HEK293T (cell line): ENCODE results near the gene CKLF.

Experiments
- ARNT ChIP-seq: fragments of 450-650 bp; IDR thresholded peaks from 2 replicates; pipeline ENCODE4 v1.6.1; 2017; ENCODE audit warnings: mild to moderate bottlenecking
- BHLHE40 ChIP-seq: fragments of 450-650 bp; IDR thresholded peaks from 2 replicates; pipeline ENCODE4 v1.6.1; 2016; ENCODE audit warnings: mild to moderate bottlenecking, moderate library complexity, borderline replicate concordance
- FOXA1 ChIP-seq: fragments of 450-650 bp; IDR thresholded peaks from 2 replicates; pipeline ENCODE4 v1.6.1; 2016; ENCODE audit warnings: mild to moderate bottlenecking
- FOXM1 ChIP-seq: fragments of 450-650 bp; IDR thresholded peaks from 2 replicates; pipeline ENCODE4 v1.6.1; 2017; ENCODE audit warnings: mild to moderate bottlenecking, borderline replicate concordance
- HDGF ChIP-seq: fragments of 450-650 bp; IDR thresholded peaks from 2 replicates; pipeline ENCODE4 v1.6.1; 2017; ENCODE audit warnings: antibody characterized with exemption, borderline replicate concordance
- L3MBTL2 ChIP-seq: fragments of 450-650 bp; conservative IDR thresholded peaks from 2 replicates; pipeline ENCODE4 v1.6.1; 2016; ENCODE audit warnings: mild to moderate bottlenecking
- NFRKB ChIP-seq: fragments of 450-650 bp; IDR thresholded peaks from 2 replicates; pipeline ENCODE4 v1.6.1; 2016; ENCODE audit warnings: mild to moderate bottlenecking, moderate library complexity
- SP1 ChIP-seq: fragments of 450-650 bp; IDR thresholded peaks from 2 replicates; pipeline ENCODE4 v1.6.1; 2017
- SUZ12 ChIP-seq: fragments of 450-650 bp; IDR thresholded peaks from 2 replicates; pipeline ENCODE4 v1.6.1; 2016; ENCODE audit warnings: mild to moderate bottlenecking
- TARDBP ChIP-seq: fragments of 450-650 bp; IDR thresholded peaks from 2 replicates; pipeline ENCODE4 v1.6.1; 2016

DNA sequence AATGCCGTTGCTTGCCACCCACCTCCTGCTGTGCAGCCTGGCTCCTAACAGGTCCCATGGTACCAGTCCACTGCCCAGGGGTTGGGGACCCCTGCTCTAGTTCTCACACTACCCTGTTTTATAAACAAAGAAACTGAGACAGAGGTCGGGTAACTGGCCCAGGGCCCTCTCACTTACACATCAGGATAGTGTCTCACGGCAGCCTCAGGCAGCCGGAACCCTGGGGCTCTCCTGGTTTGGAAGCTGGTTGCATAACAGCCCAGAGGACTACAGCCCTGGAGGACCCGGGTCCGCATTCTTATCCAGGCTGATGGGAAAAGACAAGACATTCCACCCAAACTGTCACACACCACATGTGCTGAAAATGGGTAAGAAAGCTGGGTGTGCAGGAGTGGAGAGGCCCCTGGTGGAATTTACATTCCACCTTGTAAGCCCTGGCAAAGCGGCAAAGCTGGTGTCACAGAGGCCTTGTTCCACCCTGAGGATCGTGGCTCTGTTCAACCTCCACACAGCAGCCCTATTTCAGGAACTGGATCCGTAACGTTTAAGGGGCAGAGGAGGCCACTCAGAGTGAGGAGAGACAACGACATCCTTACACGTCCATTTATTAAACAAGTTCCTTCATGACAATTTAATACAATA, 61.9 kb downstream of the CKLF start:
- TF ChIP-seq ARNT (no peak), SUZ12 (no peak), FOXM1 (no peak), TARDBP (no peak), BHLHE40 (no peak), L3MBTL2 (no peak), SP1 (no peak), HDGF (no peak), NFRKB (no peak), FOXA1 (no peak)
